Activated CD8-positive, alpha-beta memory T cell treated with anti-CD3 and anti-CD28 coated beads, Interleukin-2, amount 10 ng/mL, durations not matched to agents 7 days and 5 days (primary cell): ENCODE measurements around the gene FXR1. TPM values are rescaled to one million over a fixed set of nuclear protein-coding genes. Genes with fewer than 3 reads are reported as not detected.
"Not testable (repeated sequence)": the region's sequence is repeated elsewhere in the genome, so short reads cannot be mapped to it uniquely, and the experiment has no call there.

Experiments
- ATAC-seq: fragments of 150-1000 bp; cut with Tn5 transposase; one replicate; pipeline ENCODE4 v1.10.0; 2021; ENCODE audit warnings: moderate library complexity
- CTCF ChIA-PET: fragments of 350-600 bp; sonication (Branson Sonifier 250); formaldehyde crosslinking; loops from one replicate; lab custom pipeline; 2021; ENCODE audit warnings: antibody characterized with exemption; lab: Charles Lee
- DNase-seq: peaks from one replicate; pipeline ENCODE4 v3.0.0-alpha.2; 2020
- H3K27ac Mint-ChIP-seq: one replicate; pipeline ENCODE4 v1.8.0; 2021; ENCODE audit warnings: mild to moderate bottlenecking, mixed read lengths
- H3K27me3 Mint-ChIP-seq: one replicate; pipeline ENCODE4 v1.8.0; 2021; ENCODE audit warnings: mixed read lengths
- H3K36me3 Mint-ChIP-seq: one replicate; pipeline ENCODE4 v1.8.0; 2021; ENCODE audit warnings: mild to moderate bottlenecking, mixed read lengths
- H3K4me1 Mint-ChIP-seq: one replicate; pipeline ENCODE4 v1.8.0; 2021; ENCODE audit warnings: mixed read lengths
- H3K4me3 Mint-ChIP-seq: one replicate; pipeline ENCODE4 v1.8.0; 2021; ENCODE audit warnings: mild to moderate bottlenecking, moderate library complexity, mixed read lengths
- H3K9me3 Mint-ChIP-seq: one replicate; pipeline ENCODE4 v1.8.0; 2022; ENCODE audit warnings: low read depth, mixed read lengths
- total RNA-seq, 2 experiments: library from RNA; stranded (reverse); gene quantifications; one replicate each; pipeline ENCODE4 v1.2.3, GENCODE V29; 2021

Gene FXR1
- total RNA-seq, 2 experiments from 2014 or later = 141 to 144 TPM

DNA sequence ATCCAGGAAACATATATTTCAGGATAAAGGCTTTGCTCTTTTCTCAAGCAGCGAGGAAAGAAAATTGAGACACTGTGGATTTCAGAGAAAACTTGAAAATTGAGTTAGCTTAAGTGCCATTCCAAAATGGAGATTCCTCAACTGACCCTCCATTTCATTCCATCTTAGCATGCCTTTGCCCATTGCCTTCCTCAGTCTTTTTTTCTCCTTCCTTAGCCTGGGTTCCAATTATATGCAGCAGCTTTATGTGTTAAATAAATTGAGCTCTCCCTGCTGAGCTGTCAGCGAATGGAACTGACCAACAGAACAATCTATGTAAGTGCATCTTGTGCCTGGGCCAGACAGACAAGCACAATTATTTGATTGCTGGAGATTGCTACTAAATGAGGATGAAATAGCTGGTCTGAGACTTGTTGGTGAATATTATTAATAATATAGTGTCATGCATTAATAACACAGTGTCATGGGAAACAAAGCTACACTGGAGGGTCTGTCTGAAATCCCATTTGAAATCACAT lies 84.0 kb downstream of the FXR1 start:
- H3K27me3 Mint-ChIP-seq = peaks cover 10% of the 10 kb centered on the region
- ATAC-seq (no peak), DNase-seq (no peak)
- CTCF ChIA-PET = no interaction called here
- peaks cover under 1% of the 10 kb centered on the region for H3K9me3 Mint-ChIP-seq
- no peak overlapping the region for H3K4me3 Mint-ChIP-seq
- no peak overlapping the region for H3K27ac Mint-ChIP-seq
- no peaks in the 10 kb centered on the region for H3K36me3 Mint-ChIP-seq
- no peaks in the 10 kb centered on the region for H3K4me1 Mint-ChIP-seq

DNA sequence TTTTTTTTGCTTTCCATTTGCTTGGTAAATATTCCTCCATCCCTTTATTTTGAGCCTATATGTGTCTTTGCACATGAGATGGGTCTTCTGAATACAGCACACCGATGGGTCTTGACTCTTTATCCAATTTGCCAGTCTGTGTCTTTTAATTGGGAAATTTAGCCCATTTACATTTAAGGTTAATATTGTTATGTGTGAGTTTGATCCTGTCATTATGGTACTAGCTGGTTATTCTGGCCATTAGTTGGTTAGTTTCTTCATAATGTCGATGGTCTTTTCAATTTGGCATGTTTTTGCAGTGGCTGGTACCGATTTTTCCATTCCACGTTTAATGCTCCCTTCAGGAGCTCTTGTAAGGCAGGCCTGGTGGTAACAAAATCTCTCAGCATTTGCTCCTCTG lies 89.9 kb downstream of the FXR1 start:
- DNase-seq = not testable (repeated sequence)

GRCh38 chr3:181003469-181003868 lies 91.0 kb downstream of the FXR1 start:
- ATAC-seq, CTCF ChIA-PET, H3K27me3 Mint-ChIP-seq, H3K36me3 Mint-ChIP-seq, H3K4me1 Mint-ChIP-seq, H3K4me3 Mint-ChIP-seq, DNase-seq, H3K9me3 Mint-ChIP-seq, H3K27ac Mint-ChIP-seq: not testable (repeated sequence)

More for the DNA sequence above, 89.9 kb downstream of the FXR1 start:
- H3K27me3 Mint-ChIP-seq, ATAC-seq, H3K4me3 Mint-ChIP-seq, H3K4me1 Mint-ChIP-seq, H3K36me3 Mint-ChIP-seq, H3K9me3 Mint-ChIP-seq, H3K27ac Mint-ChIP-seq, CTCF ChIA-PET: not testable (repeated sequence)

DNA sequence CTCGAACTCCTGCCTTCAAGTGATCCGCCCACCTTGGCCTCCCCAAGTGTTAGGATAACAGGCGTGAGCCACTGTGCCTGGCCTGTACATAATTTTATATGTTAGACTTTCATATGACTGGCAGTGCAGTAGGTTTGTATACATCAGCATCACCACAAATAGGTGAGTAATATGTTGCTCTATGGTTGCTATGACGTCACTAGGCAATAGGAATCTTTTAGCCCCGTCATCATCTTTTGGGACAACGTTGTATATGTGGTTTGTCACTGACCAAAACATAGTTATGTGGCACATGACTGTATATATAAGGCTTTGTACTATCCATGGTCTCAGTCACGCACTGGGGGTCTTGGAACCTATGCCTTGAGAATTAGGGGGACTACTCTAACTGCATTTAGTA lies 94.1 kb downstream of the FXR1 start:
- H3K4me3 Mint-ChIP-seq = no peak overlapping the region
- H3K4me1 Mint-ChIP-seq = peaks cover 4% of the 10 kb centered on the region
- no peak overlapping the region for H3K27ac Mint-ChIP-seq
- peaks cover 4% of the 10 kb centered on the region for H3K9me3 Mint-ChIP-seq
- DNase-seq (no peak), ATAC-seq (no peak)
- H3K27me3 Mint-ChIP-seq = peaks cover 4% of the 10 kb centered on the region
- CTCF ChIA-PET = no interaction called here
- no peaks in the 10 kb centered on the region for H3K36me3 Mint-ChIP-seq

- DNase-seq (no peak), ATAC-seq (no peak)
- no peaks in the 10 kb centered on the region for H3K9me3 Mint-ChIP-seq
- H3K27me3 Mint-ChIP-seq = peaks cover 4% of the 10 kb centered on the region
- H3K27ac Mint-ChIP-seq = no peak overlapping the region
- no peak overlapping the region for H3K4me3 Mint-ChIP-seq
- H3K4me1 Mint-ChIP-seq = peaks cover 4% of the 10 kb centered on the region
- CTCF ChIA-PET = no interaction called here
- H3K36me3 Mint-ChIP-seq = no peaks in the 10 kb centered on the region
Measured at GRCh38 chr3:181007262-181007661, 94.8 kb downstream of the FXR1 start.

- Mint-ChIP-seq H3K27me3 (peaks cover 4% of the 10 kb centered on the region), H3K4me3 (no peak overlapping the region), H3K27ac (no peak overlapping the region), H3K36me3 (no peaks in the 10 kb centered on the region), H3K4me1 (peaks cover 4% of the 10 kb centered on the region), H3K9me3 (no peaks in the 10 kb centered on the region)
- no peak for DNase-seq
- CTCF ChIA-PET = no interaction called here
- ATAC-seq = no peak
Measured at GRCh38 chr3:181008796-181009195, 96.3 kb downstream of the FXR1 start.

GRCh38 chr3:181009225-181009624 lies 96.8 kb downstream of the FXR1 start:
- ATAC-seq = no peak
- H3K9me3 Mint-ChIP-seq = no peaks in the 10 kb centered on the region
- peaks cover 4% of the 10 kb centered on the region for H3K27me3 Mint-ChIP-seq
- peaks cover 4% of the 10 kb centered on the region for H3K4me1 Mint-ChIP-seq
- no peak for DNase-seq
- no peak overlapping the region for H3K27ac Mint-ChIP-seq
- H3K4me3 Mint-ChIP-seq = no peak overlapping the region
- no peaks in the 10 kb centered on the region for H3K36me3 Mint-ChIP-seq
- CTCF ChIA-PET = interaction anchor here (1.2 kb wide), 1 partner anchor 324 kb away, joined by 3 read pairs; no protein-coding TSS in a partner anchor

DNA sequence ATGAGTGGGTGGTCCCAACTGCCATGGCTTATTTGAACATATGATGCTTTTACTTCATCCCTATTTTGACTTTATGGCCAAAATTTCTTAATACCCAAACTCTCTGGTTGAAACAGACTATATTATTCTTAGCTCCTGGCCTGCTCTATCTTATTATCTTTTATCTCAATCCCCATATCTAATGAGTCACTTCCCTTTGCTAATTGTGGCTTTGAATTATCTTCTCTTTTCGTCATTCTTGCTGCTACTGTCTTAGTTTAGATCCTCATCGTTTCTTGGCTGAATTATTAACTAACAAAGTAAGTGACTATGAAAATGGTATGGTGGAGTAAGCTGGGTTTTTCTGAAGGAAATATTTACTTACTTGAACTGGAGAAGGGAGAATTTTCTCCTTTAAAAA lies 105.2 kb downstream of the FXR1 start:
- no peaks in the 10 kb centered on the region for H3K4me1 Mint-ChIP-seq
- no peaks in the 10 kb centered on the region for H3K27me3 Mint-ChIP-seq
- DNase-seq = no peak
- no peak for ATAC-seq
- no peak overlapping the region for H3K27ac Mint-ChIP-seq
- CTCF ChIA-PET = interaction anchor here (1.1 kb wide), 1 partner anchor 11 kb away, joined by 4 read pairs; no protein-coding TSS in a partner anchor
- H3K36me3 Mint-ChIP-seq = no peaks in the 10 kb centered on the region
- H3K9me3 Mint-ChIP-seq = peaks cover 2% of the 10 kb centered on the region
- no peak overlapping the region for H3K4me3 Mint-ChIP-seq

DNA sequence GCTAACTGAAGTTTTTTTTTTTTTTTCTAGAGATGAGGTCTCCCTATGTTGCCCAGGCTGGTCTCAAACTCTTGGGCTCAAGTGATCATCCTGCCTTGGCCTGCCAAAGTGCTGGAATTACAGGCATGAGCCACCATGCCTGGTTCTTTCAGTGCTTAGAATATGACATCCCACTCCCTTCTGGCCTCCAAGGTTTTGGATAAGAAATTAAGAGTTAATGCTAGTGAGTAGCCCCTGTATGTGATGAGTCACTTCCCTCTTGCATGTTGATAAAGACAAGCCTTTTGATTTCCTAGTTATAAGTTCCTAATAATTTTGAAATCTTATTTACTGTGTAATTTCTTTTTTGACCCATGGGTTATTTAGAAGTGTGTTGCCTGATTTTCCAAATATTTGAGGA lies 112.7 kb downstream of the FXR1 start:
- CTCF ChIA-PET = interaction anchor here (0.7 kb wide), 1 partner anchor 381 kb away, joined by 3 read pairs; no protein-coding TSS in a partner anchor
- DNase-seq (no peak), ATAC-seq (no peak)
- Mint-ChIP-seq H3K36me3 (no peaks in the 10 kb centered on the region), H3K9me3 (no peaks in the 10 kb centered on the region), H3K4me3 (no peak overlapping the region), H3K4me1 (no peaks in the 10 kb centered on the region), H3K27me3 (no peaks in the 10 kb centered on the region), H3K27ac (no peak overlapping the region)

DNA sequence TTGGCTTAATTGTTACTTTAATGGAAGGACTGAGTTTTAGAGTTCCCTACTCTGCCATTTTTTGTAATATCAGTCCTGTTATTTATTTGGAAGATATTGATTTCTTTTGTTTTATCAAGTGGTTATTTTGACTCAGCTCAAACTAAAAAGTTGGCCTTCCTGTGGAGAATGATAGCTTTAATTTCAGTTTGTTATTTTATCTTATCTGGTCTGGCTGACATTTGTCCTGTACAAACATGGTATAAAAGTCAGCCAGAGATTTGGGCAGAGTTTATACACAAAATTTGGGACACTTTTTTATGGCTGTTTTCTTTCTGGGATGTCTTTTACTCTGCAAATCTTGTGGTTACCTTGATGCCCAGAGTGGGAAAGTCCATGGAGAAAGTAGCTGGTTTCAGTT lies 118.5 kb downstream of the FXR1 start:
- Mint-ChIP-seq H3K27me3 (no peaks in the 10 kb centered on the region), H3K9me3 (no peaks in the 10 kb centered on the region), H3K27ac (no peak overlapping the region), H3K36me3 (no peaks in the 10 kb centered on the region), H3K4me1 (no peaks in the 10 kb centered on the region), H3K4me3 (no peak overlapping the region)
- CTCF ChIA-PET = no interaction called here
- DNase-seq (no peak), ATAC-seq (no peak)

Other genes with a start within 250 kb of the FXR1 start
- not detected for gene CCDC39, start 233.2 kb upstream of the FXR1 start, total RNA-seq
- 10 to 100 TPM; 44.5 to 55.9 TPM for gene DNAJC19, start 77.1 kb downstream of the FXR1 start, total RNA-seq